Stomach smooth muscle (tissue), 2 donors: ENCODE measurements around the gene DNMBP.

Source experiments
- H3K27ac ChIP-seq: one replicate; pipeline ENCODE4 v1.7.0; 2013; ENCODE audit warnings: mild to moderate bottlenecking, low read length, inconsistent platforms
- H3K27me3 ChIP-seq, 2 donors: one replicate each; pipeline ENCODE4 v1.7.0; 2013; ENCODE audit warnings: low read length in 2 of 2; ENCODE audit not compliant: insufficient read depth in 2 of 2, control insufficient read depth in 1 of 2
- H3K36me3 ChIP-seq, 2 donors: one replicate each; pipeline ENCODE4 v1.7.0; 2013; ENCODE audit warnings: low read length in 2 of 2; ENCODE audit not compliant: control insufficient read depth in 2 of 2, insufficient read depth in 2 of 2
- H3K4me1 ChIP-seq: one replicate; pipeline ENCODE4 v1.7.0; 2013; ENCODE audit warnings: low read length; ENCODE audit not compliant: control insufficient read depth, insufficient read depth
- H3K4me3 ChIP-seq, 2 donors: one replicate each; pipeline ENCODE4 v1.7.0; 2013; ENCODE audit warnings: low read length in 2 of 2
- H3K9ac ChIP-seq, 2 donors: one replicate each; pipeline ENCODE4 v1.7.0; 2013; ENCODE audit warnings: low read length in 2 of 2, mild to moderate bottlenecking in 1 of 2
- H3K9me3 ChIP-seq, 2 donors: one replicate each; pipeline ENCODE4 v1.7.0; 2013; ENCODE audit warnings: low read length in 2 of 2; ENCODE audit not compliant: control insufficient read depth in 2 of 2
- donor health status: healthy.
- donor health status: Pancreatic carcinoma.

The DNMBP gene

GRCh38 chr10:99983280-99983988, 26.3 kb downstream of the DNMBP start:
- Histone ChIP-seq H3K9me3 (no peaks in the 10 kb centered on the region), H3K9ac (peak overlapping the region in 1 of 2 donors; percentile 13), H3K4me3 (peak overlapping the region in 1 of 2 donors; percentile 22), H3K27me3 (no peaks in the 10 kb centered on the region), H3K36me3 (no peaks in the 10 kb centered on the region), H3K4me1 (peaks cover 25% of the 10 kb centered on the region), H3K27ac (peak overlapping the region; percentile 41)

GRCh38 chr10:99982728-99983127, 27.0 kb downstream of the DNMBP start:
- Histone ChIP-seq H3K4me3 (no peak overlapping the region), H3K4me1 (peaks cover 28% of the 10 kb centered on the region), H3K9ac (no peak overlapping the region), H3K36me3 (no peaks in the 10 kb centered on the region), H3K9me3 (no peaks in the 10 kb centered on the region), H3K27me3 (no peaks in the 10 kb centered on the region), H3K27ac (no peak overlapping the region)

- H3K9ac ChIP-seq = no peak overlapping the region
- H3K27me3 ChIP-seq = no peaks in the 10 kb centered on the region
- no peaks in the 10 kb centered on the region for H3K36me3 ChIP-seq
- H3K4me3 ChIP-seq = no peak overlapping the region
- H3K4me1 ChIP-seq = peaks cover 35% of the 10 kb centered on the region
- H3K9me3 ChIP-seq = no peaks in the 10 kb centered on the region
- H3K27ac ChIP-seq = no peak overlapping the region
Measured at GRCh38 chr10:99981581-99982199, 28.1 kb downstream of the DNMBP start.

- no peak overlapping the region for H3K9ac ChIP-seq
- no peaks in the 10 kb centered on the region for H3K36me3 ChIP-seq
- no peaks in the 10 kb centered on the region for H3K9me3 ChIP-seq
- no peaks in the 10 kb centered on the region for H3K27me3 ChIP-seq
- H3K4me1 ChIP-seq = peaks cover 30% of the 10 kb centered on the region
- no peak overlapping the region for H3K4me3 ChIP-seq
- H3K27ac ChIP-seq = no peak overlapping the region
Measured at GRCh38 chr10:99979066-99979685, 30.6 kb downstream of the DNMBP start.

GRCh38 chr10:99977916-99978315, 31.8 kb downstream of the DNMBP start:
- Histone ChIP-seq H3K9me3 (no peaks in the 10 kb centered on the region), H3K4me1 (peaks cover 22% of the 10 kb centered on the region), H3K9ac (no peak overlapping the region), H3K27ac (peak overlapping the region; percentile 47), H3K27me3 (no peaks in the 10 kb centered on the region), H3K4me3 (no peak overlapping the region), H3K36me3 (no peaks in the 10 kb centered on the region)

- Histone ChIP-seq H3K9ac (peak overlapping the region; percentile 50 to 52), H3K9me3 (no peaks in the 10 kb centered on the region), H3K27ac (peak overlapping the region; percentile 47), H3K4me1 (peaks cover 21% of the 10 kb centered on the region), H3K27me3 (no peaks in the 10 kb centered on the region), H3K36me3 (no peaks in the 10 kb centered on the region), H3K4me3 (peak overlapping the region in 1 of 2 donors; percentile 9)
Measured at GRCh38 chr10:99976886-99977665, 32.7 kb downstream of the DNMBP start.

GRCh38 chr10:99975942-99976809, 33.6 kb downstream of the DNMBP start:
- Histone ChIP-seq H3K4me1 (peaks cover 15% of the 10 kb centered on the region), H3K36me3 (no peaks in the 10 kb centered on the region), H3K27ac (peak overlapping the region; percentile 32), H3K9me3 (no peaks in the 10 kb centered on the region), H3K9ac (peak overlapping the region in 1 of 2 donors; percentile 40), H3K27me3 (no peaks in the 10 kb centered on the region), H3K4me3 (peak overlapping the region in 1 of 2 donors; percentile 1)

- peaks cover 0 to 3% of the 10 kb centered on the region in 2 donors for H3K36me3 ChIP-seq
- H3K9ac ChIP-seq = no peak overlapping the region
- H3K27ac ChIP-seq = no peak overlapping the region
- peaks cover 15% of the 10 kb centered on the region for H3K4me1 ChIP-seq
- no peaks in the 10 kb centered on the region for H3K9me3 ChIP-seq
- H3K27me3 ChIP-seq = no peaks in the 10 kb centered on the region
- no peak overlapping the region for H3K4me3 ChIP-seq
Measured at GRCh38 chr10:99975106-99975829, 34.5 kb downstream of the DNMBP start.

- no peaks in the 10 kb centered on the region for H3K9me3 ChIP-seq
- H3K27ac ChIP-seq = no peak overlapping the region
- no peak overlapping the region for H3K4me3 ChIP-seq
- H3K27me3 ChIP-seq = no peaks in the 10 kb centered on the region
- peaks cover 9% of the 10 kb centered on the region in 2 donors for H3K36me3 ChIP-seq
- peaks cover 11% of the 10 kb centered on the region for H3K4me1 ChIP-seq
- no peak overlapping the region for H3K9ac ChIP-seq
Measured at GRCh38 chr10:99973190-99973589, 36.6 kb downstream of the DNMBP start.
